Progenitor cell of endocrine pancreas (in vitro differentiated cells): ENCODE measurements around the gene RGS14. TPM values are rescaled to one million over a fixed set of nuclear protein-coding genes. Genes with fewer than 3 reads are reported as not detected.

Experiments
- DNase-seq: peaks from one replicate; pipeline ENCODE4 v3.0.0; 2021; ENCODE audit warnings: low spot score; ENCODE audit not compliant: unreplicated experiment
- H3K27ac Mint-ChIP-seq: 2 replicates; pipeline ENCODE4 v1.8.0; 2021; ENCODE audit warnings: mild to moderate bottlenecking, moderate library complexity, mixed read lengths
- H3K27me3 Mint-ChIP-seq: 2 replicates; pipeline ENCODE4 v1.8.0; 2021; ENCODE audit warnings: mixed read lengths
- H3K36me3 Mint-ChIP-seq: 2 replicates; pipeline ENCODE4 v1.8.0; 2022; ENCODE audit warnings: mixed read lengths; ENCODE audit not compliant: insufficient read depth
- H3K4me1 Mint-ChIP-seq: 2 replicates; pipeline ENCODE4 v1.8.0; 2021; ENCODE audit warnings: low read depth, mixed read lengths
- H3K4me3 Mint-ChIP-seq: 2 replicates; pipeline ENCODE4 v1.8.0; 2021; ENCODE audit warnings: low read depth, mild to moderate bottlenecking, moderate library complexity, mixed read lengths
- H3K9me3 Mint-ChIP-seq: 2 replicates; pipeline ENCODE4 v1.8.0; 2021; ENCODE audit warnings: low read depth, mixed read lengths
- total RNA-seq: library from RNA; stranded (reverse); gene quantifications from 2 replicates; pipeline ENCODE4 v1.2.1, GENCODE V29; 2021
- TF ChIP-seq, protein P1 (sequence below): fragments of 200-600 bp; sonication (generic); IDR thresholded peaks from one replicate; pipeline ENCODE4 v1.5.0; 2021; ENCODE audit warnings: antibody characterized with exemption, mild to moderate bottlenecking; ENCODE audit not compliant: unreplicated experiment

The RGS14 gene
- total RNA-seq, 1 donor from 2014 or later, result 13.0 TPM

DNA sequence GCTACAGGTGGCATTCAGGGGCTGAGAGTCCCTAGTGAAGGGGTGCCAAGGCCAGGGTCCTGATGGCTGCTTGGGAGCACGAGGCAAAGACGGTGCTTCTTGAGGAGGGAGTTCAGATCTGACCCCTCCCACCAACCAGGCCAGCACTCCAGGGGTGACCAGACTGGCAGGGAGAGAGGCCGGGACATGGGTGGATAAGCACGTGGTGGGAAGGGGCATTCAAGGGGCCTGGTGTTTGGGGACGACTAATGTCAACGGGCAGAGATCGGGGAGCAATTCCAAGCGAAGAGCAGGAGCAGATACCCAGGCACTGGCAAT lies 4.5 kb downstream of the RGS14 start:
- no peaks in the 10 kb centered on the region for H3K9me3 Mint-ChIP-seq
- no peak overlapping the region for H3K27ac Mint-ChIP-seq
- H3K27me3 Mint-ChIP-seq, result peaks cover 20% of the 10 kb centered on the region
- no peak for DNase-seq
- H3K36me3 Mint-ChIP-seq, result no peaks in the 10 kb centered on the region
- TF ChIP-seq, protein P1, sequence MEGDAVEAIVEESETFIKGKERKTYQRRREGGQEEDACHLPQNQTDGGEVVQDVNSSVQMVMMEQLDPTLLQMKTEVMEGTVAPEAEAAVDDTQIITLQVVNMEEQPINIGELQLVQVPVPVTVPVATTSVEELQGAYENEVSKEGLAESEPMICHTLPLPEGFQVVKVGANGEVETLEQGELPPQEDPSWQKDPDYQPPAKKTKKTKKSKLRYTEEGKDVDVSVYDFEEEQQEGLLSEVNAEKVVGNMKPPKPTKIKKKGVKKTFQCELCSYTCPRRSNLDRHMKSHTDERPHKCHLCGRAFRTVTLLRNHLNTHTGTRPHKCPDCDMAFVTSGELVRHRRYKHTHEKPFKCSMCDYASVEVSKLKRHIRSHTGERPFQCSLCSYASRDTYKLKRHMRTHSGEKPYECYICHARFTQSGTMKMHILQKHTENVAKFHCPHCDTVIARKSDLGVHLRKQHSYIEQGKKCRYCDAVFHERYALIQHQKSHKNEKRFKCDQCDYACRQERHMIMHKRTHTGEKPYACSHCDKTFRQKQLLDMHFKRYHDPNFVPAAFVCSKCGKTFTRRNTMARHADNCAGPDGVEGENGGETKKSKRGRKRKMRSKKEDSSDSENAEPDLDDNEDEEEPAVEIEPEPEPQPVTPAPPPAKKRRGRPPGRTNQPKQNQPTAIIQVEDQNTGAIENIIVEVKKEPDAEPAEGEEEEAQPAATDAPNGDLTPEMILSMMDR, result no peak
- peak overlapping the region; percentile 57 for H3K4me3 Mint-ChIP-seq
- H3K4me1 Mint-ChIP-seq, result peaks cover 15% of the 10 kb centered on the region

DNA sequence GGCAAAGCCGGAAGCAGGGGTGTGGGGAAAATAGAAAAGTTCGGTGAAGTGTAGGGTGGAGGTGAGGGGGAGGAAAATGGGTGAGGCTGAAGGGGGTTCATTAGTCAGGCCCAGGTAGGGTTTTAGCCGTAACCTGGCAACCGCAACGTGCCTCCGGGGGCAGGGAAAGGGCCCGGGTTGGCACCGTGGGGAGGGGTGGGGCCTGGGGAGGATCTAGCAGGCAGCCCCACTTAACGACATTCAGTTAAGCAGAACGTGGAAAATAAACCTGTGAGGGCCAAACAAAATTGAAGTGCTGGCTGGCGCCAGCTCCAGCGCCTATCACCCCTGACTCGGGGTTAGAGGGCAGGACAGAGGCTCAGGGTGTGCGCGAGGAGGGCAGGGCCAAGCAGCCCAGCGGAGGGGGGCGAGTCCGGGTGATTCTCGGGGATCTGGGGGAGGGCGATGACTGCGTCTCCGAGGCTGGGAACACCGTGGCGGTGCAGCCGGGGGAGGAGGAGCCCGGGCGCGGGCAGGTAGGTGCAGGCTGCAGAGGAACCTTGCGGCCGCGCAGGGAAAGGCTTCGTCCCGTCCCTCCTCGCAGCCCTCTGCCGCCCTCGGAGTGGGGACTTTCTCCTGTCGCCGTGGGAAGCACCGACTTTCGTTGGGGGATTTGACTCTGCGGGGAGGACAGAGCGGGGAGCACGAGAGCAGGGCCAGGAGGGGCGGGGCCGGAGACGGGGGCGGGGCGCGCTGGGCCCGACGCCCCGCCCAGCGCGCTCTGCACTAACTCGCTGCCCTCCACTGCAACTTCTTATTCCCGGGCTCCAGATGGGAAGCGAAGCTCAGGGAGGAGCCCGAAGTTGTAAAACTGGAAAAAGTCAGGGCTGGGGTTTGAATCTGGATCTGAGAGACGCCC lies 5.1 kb downstream of the RGS14 start:
- no peaks in the 10 kb centered on the region for H3K36me3 Mint-ChIP-seq
- DNase-seq, result peak; percentile 43
- TF ChIP-seq, protein P1, result peak; percentile 10
- H3K9me3 Mint-ChIP-seq, result no peaks in the 10 kb centered on the region
- peak overlapping the region; percentile 73 for H3K4me3 Mint-ChIP-seq
- peak overlapping the region; percentile 74 for H3K27ac Mint-ChIP-seq
- H3K4me1 Mint-ChIP-seq, result peaks cover 15% of the 10 kb centered on the region
- H3K27me3 Mint-ChIP-seq, result peaks cover 16% of the 10 kb centered on the region

DNA sequence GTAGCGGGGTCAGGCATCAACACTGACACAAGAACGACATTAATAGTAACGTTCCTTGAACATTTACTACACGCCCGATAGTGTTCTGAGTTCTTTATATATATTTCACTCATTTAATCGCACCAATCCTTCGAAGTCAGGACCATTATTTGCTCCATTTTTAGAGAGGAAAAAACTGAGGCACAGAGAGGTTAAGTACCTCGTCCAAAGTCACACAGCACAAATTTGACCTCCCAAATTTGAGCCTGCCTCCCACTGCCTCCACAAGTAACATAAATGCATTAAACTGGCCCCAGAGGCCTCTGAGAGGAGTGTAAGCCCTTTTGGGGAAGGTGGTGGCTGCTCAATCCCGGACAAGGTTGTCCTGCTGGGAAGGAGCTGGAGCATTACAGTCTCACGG lies 5.8 kb downstream of the RGS14 start:
- no peaks in the 10 kb centered on the region for H3K9me3 Mint-ChIP-seq
- no peak for DNase-seq
- H3K27me3 Mint-ChIP-seq, result peaks cover 20% of the 10 kb centered on the region
- TF ChIP-seq, protein P1, result no peak
- no peaks in the 10 kb centered on the region for H3K36me3 Mint-ChIP-seq
- no peak overlapping the region for H3K27ac Mint-ChIP-seq
- H3K4me1 Mint-ChIP-seq, result peaks cover 15% of the 10 kb centered on the region
- H3K4me3 Mint-ChIP-seq, result peak overlapping the region; percentile 50

DNA sequence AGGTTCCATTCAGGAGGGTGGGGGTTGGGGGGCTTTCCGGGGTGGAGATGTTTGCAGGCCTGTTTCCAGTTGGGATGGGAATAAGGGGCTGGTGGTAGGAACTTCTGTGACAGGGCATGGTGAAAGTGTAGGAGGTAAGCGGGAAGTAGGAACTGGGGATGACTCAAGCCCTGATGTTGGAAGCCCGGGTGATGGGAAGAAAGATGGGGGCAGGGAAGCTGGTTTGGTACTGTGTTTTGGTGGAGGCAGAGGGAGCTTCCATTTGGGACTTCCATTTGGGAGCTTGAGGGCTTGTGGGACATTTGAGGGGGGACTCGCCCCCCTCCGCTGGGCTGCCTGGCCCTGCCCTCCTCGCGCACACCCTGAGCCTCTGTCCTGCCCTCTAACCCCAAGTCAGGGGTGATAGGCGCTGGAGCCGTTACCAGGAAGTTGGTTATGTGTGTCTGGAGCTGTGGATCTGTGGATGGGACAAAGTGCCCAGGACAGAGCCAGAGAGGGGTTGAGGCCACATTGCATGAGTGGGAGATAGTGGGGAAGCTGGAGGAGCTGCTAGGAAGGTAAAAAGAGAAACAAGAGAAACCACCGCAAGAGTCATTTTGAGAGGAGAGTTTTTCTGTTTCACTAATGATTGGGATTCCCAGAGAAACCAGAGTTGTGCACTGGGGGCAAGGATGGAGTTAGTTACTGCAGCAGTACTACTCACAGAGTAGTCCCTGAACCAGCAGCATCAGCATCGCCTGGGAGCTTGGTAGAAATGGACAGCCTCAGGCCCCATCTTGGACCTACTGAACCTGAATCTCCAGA lies 6.6 kb downstream of the RGS14 start:
- H3K4me1 Mint-ChIP-seq, result peaks cover 16% of the 10 kb centered on the region
- TF ChIP-seq, protein P1, result no peak
- H3K9me3 Mint-ChIP-seq, result no peaks in the 10 kb centered on the region
- peaks cover 22% of the 10 kb centered on the region for H3K27me3 Mint-ChIP-seq
- no peaks in the 10 kb centered on the region for H3K36me3 Mint-ChIP-seq
- H3K27ac Mint-ChIP-seq, result no peak overlapping the region
- H3K4me3 Mint-ChIP-seq, result no peak overlapping the region
- DNase-seq, result no peak

DNA sequence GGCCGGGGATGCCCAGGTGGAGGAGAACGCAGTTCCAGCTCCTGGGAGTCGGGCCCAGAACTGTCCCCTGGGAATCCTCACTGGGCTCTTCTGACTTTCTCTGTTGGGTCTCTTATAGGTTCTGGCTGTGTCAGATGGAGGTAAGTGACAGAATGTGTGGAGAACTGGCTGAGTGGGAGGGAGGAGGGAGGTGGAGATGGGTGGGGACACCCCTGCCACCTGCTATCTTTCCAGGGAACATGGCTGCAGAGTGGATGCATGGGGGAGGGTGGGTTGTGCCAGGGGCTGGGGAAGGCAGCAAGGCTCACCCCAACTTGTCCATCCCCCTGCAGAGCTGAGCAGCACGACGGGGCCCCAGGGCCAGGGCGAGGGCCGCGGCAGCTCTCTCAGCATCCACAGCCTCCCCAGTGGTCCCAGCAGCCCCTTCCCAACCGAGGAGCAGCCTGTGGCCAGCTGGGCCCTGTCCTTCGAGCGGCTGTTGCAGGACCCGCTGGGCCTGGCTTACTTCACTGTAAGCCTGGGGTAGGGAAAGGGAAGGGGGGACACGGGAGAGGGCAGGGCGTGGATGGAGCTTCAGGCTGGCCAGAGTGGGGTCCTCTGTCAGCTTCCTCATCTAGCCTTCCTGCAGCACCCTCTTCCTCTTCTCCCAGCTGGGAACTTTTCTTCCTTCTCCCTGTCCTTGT lies 8.3 kb downstream of the RGS14 start:
- H3K4me1 Mint-ChIP-seq, result peaks cover 16% of the 10 kb centered on the region
- peaks cover 14% of the 10 kb centered on the region for H3K27me3 Mint-ChIP-seq
- no peak for DNase-seq
- H3K9me3 Mint-ChIP-seq, result no peaks in the 10 kb centered on the region
- no peaks in the 10 kb centered on the region for H3K36me3 Mint-ChIP-seq
- TF ChIP-seq, protein P1, result no peak
- H3K27ac Mint-ChIP-seq, result peak overlapping the region; percentile 85
- peak overlapping the region; percentile 83 for H3K4me3 Mint-ChIP-seq
